K562 treated with DMSO at 1 percent for 4 hours (cell line): Measurements from ENCODE around the gene BAZ1B. TPM values are rescaled to one million over a fixed set of nuclear protein-coding genes. Genes with fewer than 3 reads are reported as not detected.

Experiments used
- total RNA-seq: library from RNA; unstranded; fragments of 300-600 nt; gene quantifications from 2 replicates; pipeline ENCODE4 v1.2.3, GENCODE V29; 2022; ENCODE audit not compliant: insufficient read depth

The BAZ1B gene
- total RNA-seq = 50.3 and 60.6 TPM in 2 replicates

GRCh38 chr7:73522105-73522872, at the start of gene BAZ1B:
Gene BAZ1B, minus strand, starts transcription at chr7:73522293. Its CDS starts 360 bp downstream, at chr7:73521933.

GRCh38 chr7:73557397-73558257, 35.5 kb upstream of the BAZ1B start, which contains the start of gene BCL7B:
Gene BCL7B, minus strand, starts transcription at chr7:73557690. Its CDS starts 112 bp downstream, at chr7:73557578.

Other genes with a start within 250 kb of the BAZ1B start
- gene NSUN5, start 213.5 kb downstream of the BAZ1B start, total RNA-seq = 97.9 and 106 TPM in 2 replicates
- gene TRIM50, start 194.2 kb downstream of the BAZ1B start, total RNA-seq = not detected in 2 replicates
- not detected in 2 replicates for gene FKBP6, start 194.1 kb downstream of the BAZ1B start, total RNA-seq
- gene FZD9, start 88.5 kb downstream of the BAZ1B start, total RNA-seq = 0.42 and 0.73 TPM in 2 replicates
- 81.1 and 99.8 TPM in 2 replicates for gene BCL7B, start 35.4 kb upstream of the BAZ1B start, total RNA-seq
- gene TBL2, start 56.3 kb upstream of the BAZ1B start, total RNA-seq = 46.9 and 59.2 TPM in 2 replicates
- 22.6 and 26.8 TPM in 2 replicates for gene MLXIPL, start 102.2 kb upstream of the BAZ1B start, total RNA-seq
- 2.1 and 2.3 TPM in 2 replicates for gene VPS37D, start 145.5 kb upstream of the BAZ1B start, total RNA-seq
- 2.4 and 3.0 TPM in 2 replicates for gene DNAJC30, start 161.2 kb upstream of the BAZ1B start, total RNA-seq
- gene BUD23, start 161.3 kb upstream of the BAZ1B start, total RNA-seq = 121 and 131 TPM in 2 replicates
- 6.7 and 11.6 TPM in 2 replicates for gene STX1A, start 197.4 kb upstream of the BAZ1B start, total RNA-seq
- gene ABHD11, start 216.5 kb upstream of the BAZ1B start, total RNA-seq = 9.8 and 11.2 TPM in 2 replicates
- gene CLDN3, start 248.0 kb upstream of the BAZ1B start, total RNA-seq = not detected in 2 replicates